ENCODE results near the gene CCDC158. TPM values are rescaled to one million over a fixed set of nuclear protein-coding genes. Genes with fewer than 3 reads are reported as not detected.

Gene CCDC158
- total and polyA plus RNA-seq, 2 of the 8 experiments (the other 6 are each of a cell fraction or from before 2014, with no cell fraction given): not detected

DNA sequence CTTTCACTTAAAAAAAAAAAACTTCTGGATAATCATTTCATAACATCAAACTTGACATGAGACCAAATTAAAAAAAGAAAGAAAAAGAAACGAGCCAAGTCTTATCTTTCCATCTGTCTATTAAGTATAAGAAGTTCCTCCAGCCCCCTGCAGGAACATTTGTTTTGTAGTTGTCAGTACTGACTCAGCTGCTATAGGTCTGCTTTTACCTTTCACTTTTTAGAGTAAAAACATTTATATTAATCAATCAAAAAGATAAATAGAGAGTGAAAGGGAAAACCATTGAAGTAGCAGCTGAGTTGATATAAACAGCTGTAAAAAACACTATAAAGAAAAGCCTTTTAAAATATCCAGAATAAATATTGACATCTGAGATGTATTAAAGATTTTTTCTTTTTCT is 46.1 kb downstream of the CCDC158 start:
- Histone ChIP-seq H3K4ac (replicated peaks; ENCODE audit: insufficient read length, low read depth, low read length) (no peak overlapping the region), H4K8ac (ENCODE audit: extremely low read depth, insufficient read depth, low read length) (no peak overlapping the region), H3K36me3 (ENCODE audit: control insufficient read depth in 2 of 4, insufficient read depth in 4 of 4, low read length in 3 of 4) (no peaks in the 10 kb centered on the region), H2BK15ac (ENCODE audit: low read length) (no peak overlapping the region), H2AFZ (ENCODE audit: low read length) (no peak overlapping the region), H3K79me2 (ENCODE audit: control insufficient read depth in 1 of 2, insufficient read depth in 2 of 2, low read length in 2 of 2) (no peaks in the 10 kb centered on the region), H3K79me1 (ENCODE audit: low read depth, low read length) (no peaks in the 10 kb centered on the region), H3K14ac (ENCODE audit: insufficient read length) (no peak overlapping the region), H3K9ac (replicated peaks in 1 of 4; ENCODE audit: extremely low read depth in 1 of 4, low read depth in 3 of 4, low read length in 3 of 4) (no peak overlapping the region), H3K56ac (replicated peaks; ENCODE audit: insufficient read length, low read depth, low read length) (no peak overlapping the region), H3K27ac (ENCODE audit: low read depth, low read length) (no peak overlapping the region), H4K91ac (replicated peaks; ENCODE audit: insufficient read length, low read length) (no peak overlapping the region), H4K5ac (ENCODE audit: insufficient read length, low read depth, low read length) (no peak overlapping the region), H2AK5ac (ENCODE audit: low read depth, low read length) (no peak overlapping the region), H3K23me2 (ENCODE audit: low read depth, low read length) (no peaks in the 10 kb centered on the region), H4K20me1 (replicated peaks in 1 of 2; ENCODE audit: control insufficient read depth in 1 of 2, insufficient read depth in 2 of 2, low read length in 2 of 2) (no peaks in the 10 kb centered on the region), H3K4me1 (replicated peaks in 1 of 4; ENCODE audit: control insufficient read depth in 3 of 4, insufficient read depth in 4 of 4, low read length in 3 of 4) (peaks cover 0 to 7% (median 3%) of the 10 kb centered on the region in 4 experiments; a peak in 6 of 7 replicates), H3K4me2 (ENCODE audit: insufficient read depth in 1 of 2, low read depth in 2 of 2, low read length in 2 of 2) (no peak overlapping the region), H3K27me3 (replicated peaks in 1 of 4; ENCODE audit: control insufficient read depth in 3 of 4, extremely low read depth in 1 of 4, insufficient read depth in 3 of 4, low read length in 3 of 4) (no peaks in the 10 kb centered on the region), H3K4me3 (ENCODE audit: extremely low read depth in 1 of 4, insufficient read depth in 2 of 4, low read depth in 3 of 4, low read length in 4 of 4) (no peak overlapping the region), H2BK120ac (replicated peaks; ENCODE audit: low read depth, low read length) (no peak overlapping the region), H2BK12ac (ENCODE audit: low read depth, low read length) (no peak overlapping the region), H2BK20ac (ENCODE audit: low read length) (no peak overlapping the region), H3K18ac (ENCODE audit: extremely low read depth, low read length) (no peak overlapping the region), H2BK5ac (ENCODE audit: low read depth, low read length) (no peak overlapping the region), H3K23ac (ENCODE audit: insufficient read length) (no peak overlapping the region), H3K9me3 (ENCODE audit: insufficient read depth in 2 of 2, low read depth in 1 of 2, low read length in 1 of 2) (no peaks in the 10 kb centered on the region)
- CTCF ChIA-PET (ENCODE audit: partially characterized antibody): interaction anchor here (0.6 to 5.8 kb wide), 10 partner anchors 10 to 200 kb away, joined by 3 to 153 read pairs (median 3); partner anchors contain the start of genes FAM47E and STBD1
- FAIRE-seq: no peak
- no peak for DNase-seq (ENCODE audit: low read depth in 1 of 2, low spot score in 2 of 2)
- POLR2A ChIA-PET (ENCODE audit: partially characterized antibody): interaction anchor here (1.6 kb wide), 1 partner anchor 161 kb away, joined by 3 read pairs; the partner anchor contains the start of gene SCARB2
- no peak for TF ChIP-seq NRF1 (IDR thresholded peaks at IDR 0.05; ENCODE audit: low read depth, low read length)
- TF ChIP-seq RBBP5 (IDR thresholded peaks at IDR 0.05; ENCODE audit: borderline replicate concordance, low read depth, low read length): no peak
- TF ChIP-seq TCF12 (IDR thresholded peaks at IDR 0.05; ENCODE audit: low read depth, low read length): no peak
- TF ChIP-seq TAF7 (optimal IDR thresholded peaks at IDR 0.05; ENCODE audit: borderline replicate concordance, low read depth, low read length): no peak
- TF ChIP-seq CHD1 (IDR thresholded peaks at IDR 0.05; ENCODE audit: low read depth, low read length): no peak
- no peak for TF ChIP-seq SP1 (IDR thresholded peaks at IDR 0.05; ENCODE audit: low read depth, low read length)
- TF ChIP-seq EP300 (IDR thresholded peaks at IDR 0.05; ENCODE audit: borderline replicate concordance in 1 of 2, low read depth in 2 of 2, low read length in 2 of 2): no peak
- no peak for TF ChIP-seq BCL11A (IDR thresholded peaks at IDR 0.05; ENCODE audit: low read depth in 2 of 2, low read length in 2 of 2)
- WGBS, 2 experiments (ENCODE audit: extremely low coverage in 1 of 2, insufficient coverage in 1 of 2, insufficient read length in 1 of 2, insufficient replicate concordance in 2 of 2, low coverage in 1 of 2, low lambda C conversion rate in 2 of 2, missing lambda C conversion rate in 1 of 2): 77% methylated on average over 1 of the region's 1 CpG; no CpG with 5 or more reads in 1 of the 2 experiments

Measured in H1 (cell line).